Testis (tissue), 2 donors: ENCODE data around the gene ACBD6.

Experiments used
- POLR2A ChIP-seq: fragments of 450-650 bp; IDR thresholded peaks from one replicate; pipeline ENCODE4 v1.6.1; 2017; ENCODE audit warnings: antibody characterized with exemption, mild to moderate bottlenecking, moderate library complexity
- TF ChIP-seq, protein P1 (sequence below), 3 experiments: fragments of 450-650 bp in 2 of 3; fragments of 200-600 bp in 1 of 3; sonication (generic) in 1 of 3; IDR thresholded peaks; one replicate each; pipeline ENCODE4 v1.5.1; 2016 to 2019; ENCODE audit warnings: antibody characterized with exemption in 3 of 3, mild to moderate bottlenecking in 2 of 3, moderate library complexity in 1 of 3

DNA sequence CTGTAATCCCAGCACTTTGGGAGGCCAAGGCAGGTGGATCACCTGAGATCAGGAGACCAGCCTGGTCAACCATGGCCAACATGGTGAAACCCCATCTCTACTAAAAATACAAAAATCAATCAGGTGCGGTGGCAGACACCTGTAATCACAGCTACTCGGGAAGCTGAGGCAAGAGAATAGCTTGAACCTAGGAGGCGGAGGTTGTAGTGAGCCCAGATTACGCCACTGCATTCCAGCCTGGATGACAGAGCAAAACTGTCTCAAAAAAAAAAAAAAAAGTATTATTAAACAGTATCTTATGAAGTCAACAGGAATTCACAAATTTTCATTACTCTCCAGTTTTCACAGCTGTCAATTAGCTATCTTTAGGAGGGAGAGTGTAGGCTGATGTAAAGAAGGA, 3.8 kb downstream of the ACBD6 start:
- TF ChIP-seq POLR2A = no peak
- TF ChIP-seq, protein P1, sequence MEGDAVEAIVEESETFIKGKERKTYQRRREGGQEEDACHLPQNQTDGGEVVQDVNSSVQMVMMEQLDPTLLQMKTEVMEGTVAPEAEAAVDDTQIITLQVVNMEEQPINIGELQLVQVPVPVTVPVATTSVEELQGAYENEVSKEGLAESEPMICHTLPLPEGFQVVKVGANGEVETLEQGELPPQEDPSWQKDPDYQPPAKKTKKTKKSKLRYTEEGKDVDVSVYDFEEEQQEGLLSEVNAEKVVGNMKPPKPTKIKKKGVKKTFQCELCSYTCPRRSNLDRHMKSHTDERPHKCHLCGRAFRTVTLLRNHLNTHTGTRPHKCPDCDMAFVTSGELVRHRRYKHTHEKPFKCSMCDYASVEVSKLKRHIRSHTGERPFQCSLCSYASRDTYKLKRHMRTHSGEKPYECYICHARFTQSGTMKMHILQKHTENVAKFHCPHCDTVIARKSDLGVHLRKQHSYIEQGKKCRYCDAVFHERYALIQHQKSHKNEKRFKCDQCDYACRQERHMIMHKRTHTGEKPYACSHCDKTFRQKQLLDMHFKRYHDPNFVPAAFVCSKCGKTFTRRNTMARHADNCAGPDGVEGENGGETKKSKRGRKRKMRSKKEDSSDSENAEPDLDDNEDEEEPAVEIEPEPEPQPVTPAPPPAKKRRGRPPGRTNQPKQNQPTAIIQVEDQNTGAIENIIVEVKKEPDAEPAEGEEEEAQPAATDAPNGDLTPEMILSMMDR (IDR thresholded peaks at IDR 0.05) = no peak
